Vagina (tissue), 2 donors: ENCODE results near the gene PKIG.

Experiments
- POLR2A ChIP-seq, 2 donors: fragments of 450-650 bp; IDR thresholded peaks; one replicate each; pipeline ENCODE4 v1.6.1; 2017; ENCODE audit warnings: antibody characterized with exemption in 2 of 2, mild to moderate bottlenecking in 2 of 2, moderate library complexity in 2 of 2
- POLR2AphosphoS5 ChIP-seq, 2 donors: sonication (generic); formaldehyde crosslinking; IDR thresholded peaks; one replicate each; pipeline ENCODE4 v1.9.0; 2017; ENCODE audit warnings: antibody characterized with exemption in 2 of 2, mild to moderate bottlenecking in 2 of 2, low read depth in 1 of 2; ENCODE audit not compliant: insufficient read depth in 1 of 2
- TF ChIP-seq, protein P1 (sequence below), 3 experiments: fragments of 450-650 bp in 2 of 3; fragments of 200-600 bp in 1 of 3; sonication (generic) in 1 of 3; IDR thresholded peaks; one replicate each; pipeline ENCODE4 v1.5.1; 2017 to 2019; ENCODE audit warnings: antibody characterized with exemption in 3 of 3, mild to moderate bottlenecking in 2 of 3, moderate library complexity in 2 of 3

- TF ChIP-seq, protein P1, sequence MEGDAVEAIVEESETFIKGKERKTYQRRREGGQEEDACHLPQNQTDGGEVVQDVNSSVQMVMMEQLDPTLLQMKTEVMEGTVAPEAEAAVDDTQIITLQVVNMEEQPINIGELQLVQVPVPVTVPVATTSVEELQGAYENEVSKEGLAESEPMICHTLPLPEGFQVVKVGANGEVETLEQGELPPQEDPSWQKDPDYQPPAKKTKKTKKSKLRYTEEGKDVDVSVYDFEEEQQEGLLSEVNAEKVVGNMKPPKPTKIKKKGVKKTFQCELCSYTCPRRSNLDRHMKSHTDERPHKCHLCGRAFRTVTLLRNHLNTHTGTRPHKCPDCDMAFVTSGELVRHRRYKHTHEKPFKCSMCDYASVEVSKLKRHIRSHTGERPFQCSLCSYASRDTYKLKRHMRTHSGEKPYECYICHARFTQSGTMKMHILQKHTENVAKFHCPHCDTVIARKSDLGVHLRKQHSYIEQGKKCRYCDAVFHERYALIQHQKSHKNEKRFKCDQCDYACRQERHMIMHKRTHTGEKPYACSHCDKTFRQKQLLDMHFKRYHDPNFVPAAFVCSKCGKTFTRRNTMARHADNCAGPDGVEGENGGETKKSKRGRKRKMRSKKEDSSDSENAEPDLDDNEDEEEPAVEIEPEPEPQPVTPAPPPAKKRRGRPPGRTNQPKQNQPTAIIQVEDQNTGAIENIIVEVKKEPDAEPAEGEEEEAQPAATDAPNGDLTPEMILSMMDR (IDR thresholded peaks at IDR 0.05): no peak
- TF ChIP-seq POLR2A (IDR thresholded peaks at IDR 0.05) (no peak), POLR2AphosphoS5 (IDR thresholded peaks at IDR 0.05; ENCODE audit: insufficient read depth in 1 of 2, low read depth in 1 of 2) (no peak)
These were observed 40.4 kb upstream of the PKIG start for GRCh38 chr20:44541992-44542391.
